Ectodermal cell (in vitro differentiated cells): ENCODE measurements around the gene CLSTN3.

Source experiments
- H3K27ac ChIP-seq: 2 replicates; pipeline ENCODE4 v1.7.0; 2013; ENCODE audit warnings: mild to moderate bottlenecking, low read depth, low read length; ENCODE audit not compliant: insufficient read depth, poor library complexity, severe bottlenecking
- H3K27me3 ChIP-seq: 2 replicates; pipeline ENCODE4 v1.7.0; 2013; ENCODE audit warnings: mild to moderate bottlenecking, low read length; ENCODE audit not compliant: insufficient read depth, control insufficient read depth, poor library complexity, severe bottlenecking
- H3K36me3 ChIP-seq: one replicate; pipeline ENCODE4 v1.7.0; 2013; ENCODE audit warnings: low read length; ENCODE audit not compliant: control insufficient read depth, insufficient read depth
- H3K4me1 ChIP-seq: one replicate; pipeline ENCODE4 v1.7.0; 2013; ENCODE audit warnings: low read length; ENCODE audit not compliant: control insufficient read depth, insufficient read depth
- H3K4me3 ChIP-seq: 2 replicates; pipeline ENCODE4 v1.7.0; 2013; ENCODE audit warnings: low read depth, low read length, control low read depth; ENCODE audit not compliant: insufficient read depth
- H3K9me3 ChIP-seq: 2 replicates; pipeline ENCODE4 v1.7.0; 2013; ENCODE audit warnings: mild to moderate bottlenecking, low read length, moderate library complexity; ENCODE audit not compliant: control insufficient read depth
- WGBS, 2 experiments: methylation state at CpG; one replicate each; pipeline ENCODE4 v1.1.7; 2013; ENCODE audit warnings: missing lambda C conversion rate in 2 of 2; 5-methylcytosine and 5-hydroxymethylcytosine counted together

Gene CLSTN3

GRCh38 chr12:7207866-7208625 is 77.9 kb downstream of the CLSTN3 start:
- H3K27ac ChIP-seq, result no peak overlapping the region
- WGBS, 2 experiments, result 95% methylated on average over 10 of the region's 10 CpGs
- no peak overlapping the region for H3K4me3 ChIP-seq
- H3K36me3 ChIP-seq, result peaks cover 46% of the 10 kb centered on the region
- no peaks in the 10 kb centered on the region for H3K4me1 ChIP-seq
- no peaks in the 10 kb centered on the region for H3K27me3 ChIP-seq
- no peaks in the 10 kb centered on the region for H3K9me3 ChIP-seq
